ENCODE data around the gene ESYT3.

DNA sequence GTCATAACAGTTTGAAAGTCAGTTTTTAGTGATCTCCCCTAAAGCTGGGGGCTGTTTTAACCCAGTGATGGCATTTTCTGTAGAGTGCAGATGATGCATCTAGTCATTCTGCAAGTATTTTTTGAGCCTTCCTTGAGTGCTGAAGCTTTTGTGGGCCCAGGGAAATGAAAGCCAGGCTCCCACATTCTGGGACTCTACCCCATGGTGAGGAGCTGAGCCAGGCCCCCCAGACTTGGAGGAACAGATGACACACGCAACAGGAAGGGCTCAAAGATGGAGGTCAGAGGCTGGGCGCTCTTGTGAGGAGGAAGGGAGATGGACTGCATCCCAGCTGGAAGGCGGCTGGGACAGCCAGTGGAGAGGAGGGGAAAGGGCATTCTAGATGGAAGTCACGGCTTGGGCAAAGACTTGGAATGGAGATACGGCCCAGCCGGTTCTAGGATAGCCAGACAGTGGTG, 45.2 kb upstream of the ESYT3 start:
- TF ChIP-seq, protein P1, sequence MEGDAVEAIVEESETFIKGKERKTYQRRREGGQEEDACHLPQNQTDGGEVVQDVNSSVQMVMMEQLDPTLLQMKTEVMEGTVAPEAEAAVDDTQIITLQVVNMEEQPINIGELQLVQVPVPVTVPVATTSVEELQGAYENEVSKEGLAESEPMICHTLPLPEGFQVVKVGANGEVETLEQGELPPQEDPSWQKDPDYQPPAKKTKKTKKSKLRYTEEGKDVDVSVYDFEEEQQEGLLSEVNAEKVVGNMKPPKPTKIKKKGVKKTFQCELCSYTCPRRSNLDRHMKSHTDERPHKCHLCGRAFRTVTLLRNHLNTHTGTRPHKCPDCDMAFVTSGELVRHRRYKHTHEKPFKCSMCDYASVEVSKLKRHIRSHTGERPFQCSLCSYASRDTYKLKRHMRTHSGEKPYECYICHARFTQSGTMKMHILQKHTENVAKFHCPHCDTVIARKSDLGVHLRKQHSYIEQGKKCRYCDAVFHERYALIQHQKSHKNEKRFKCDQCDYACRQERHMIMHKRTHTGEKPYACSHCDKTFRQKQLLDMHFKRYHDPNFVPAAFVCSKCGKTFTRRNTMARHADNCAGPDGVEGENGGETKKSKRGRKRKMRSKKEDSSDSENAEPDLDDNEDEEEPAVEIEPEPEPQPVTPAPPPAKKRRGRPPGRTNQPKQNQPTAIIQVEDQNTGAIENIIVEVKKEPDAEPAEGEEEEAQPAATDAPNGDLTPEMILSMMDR (IDR thresholded peaks at IDR 0.05), result no peak
- no peak for TF ChIP-seq POLR2A (IDR thresholded peaks at IDR 0.05)

Data from right lobe of liver (tissue), 4 donors.